IMR-90 (cell line): ENCODE data around the gene GABRR1. TPM values are rescaled to one million over a fixed set of nuclear protein-coding genes. Genes with fewer than 3 reads are reported as not detected.

Experiments used
- ATAC-seq: fragments of 200-7000 bp; cut with Tn5 transposase; 2 replicates; pipeline ENCODE4 v1.9.1; 2020; ENCODE audit warnings: low read depth, mild to moderate bottlenecking, moderate library complexity
- BruUV-seq: library from RNA; stranded (reverse); fragments of 400-500 nt; replicated peaks from 2 replicates; lab custom pipeline; 2021; lab: Mats Ljungman, UMichigan
- CTCF ChIA-PET: fragments of 300-600 bp; formaldehyde crosslinking; extraction: SDS; loops from one replicate; lab custom pipeline; 2021; ENCODE audit warnings: antibody characterized with exemption; lab: Yijun Ruan, JAX
- POLR2A ChIA-PET: fragments of 300-600 bp; sonication (Branson Sonifier 250); formaldehyde crosslinking; loops from one replicate; lab custom pipeline; 2022; ENCODE audit warnings: antibody characterized with exemption; ENCODE audit not compliant: unreplicated experiment; lab: Charles Lee
- DNase-seq: peaks from one replicate; pipeline ENCODE4 v3.0.0; 2013
- H2AFZ ChIP-seq: replicated peaks from 2 replicates; pipeline ENCODE3; 2013; ENCODE audit warnings: low read length, mild to moderate bottlenecking; ENCODE audit not compliant: poor library complexity
- H2AK5ac ChIP-seq: 2 replicates; pipeline ENCODE4 v1.6.1; 2013; ENCODE audit warnings: low read depth, low read length, inconsistent platforms
- H2AK9ac ChIP-seq: replicated peaks from 2 replicates; pipeline ENCODE3; 2013; ENCODE audit warnings: mild to moderate bottlenecking, low read depth, low read length, moderate library complexity; ENCODE audit not compliant: poor library complexity
- H2BK120ac ChIP-seq: 2 replicates; pipeline ENCODE4 v1.6.1; 2013; ENCODE audit warnings: low read depth, low read length, inconsistent platforms
- H2BK15ac ChIP-seq: 3 replicates; pipeline ENCODE4 v1.6.1; 2013; ENCODE audit warnings: low read depth, low read length, inconsistent platforms
- H2BK20ac ChIP-seq: 2 replicates; pipeline ENCODE4 v1.6.1; 2013; ENCODE audit warnings: low read depth, mild to moderate bottlenecking, inconsistent platforms, low read length, moderate library complexity
- H2BK5ac ChIP-seq: 2 replicates; pipeline ENCODE4 v1.6.1; 2013; ENCODE audit warnings: mild to moderate bottlenecking, low read depth, low read length, inconsistent platforms; ENCODE audit not compliant: poor library complexity, severe bottlenecking
- H3K14ac ChIP-seq: replicated peaks from 2 replicates; pipeline ENCODE4 v1.6.1; 2013; ENCODE audit warnings: low read depth, low read length, inconsistent platforms
- H3K18ac ChIP-seq: 2 replicates; pipeline ENCODE4 v1.6.1; 2013; ENCODE audit warnings: low read depth, low read length, control low read depth
- H3K23ac ChIP-seq: 2 replicates; pipeline ENCODE4 v1.6.1; 2013; ENCODE audit warnings: low read depth, low read length, inconsistent platforms
- H3K27ac ChIP-seq: 2 replicates; pipeline ENCODE4 v1.5.1; 2013; ENCODE audit warnings: mild to moderate bottlenecking, control low read depth, low read length; ENCODE audit not compliant: insufficient read depth
- H3K27me3 ChIP-seq: 2 replicates; pipeline ENCODE4 v1.6.1; 2013; ENCODE audit warnings: low read length; ENCODE audit not compliant: control insufficient read depth, insufficient read depth
- H3K36me3 ChIP-seq: 2 replicates; pipeline ENCODE4 v1.6.1; 2013; ENCODE audit warnings: low read length, mixed read lengths; ENCODE audit not compliant: control insufficient read depth, insufficient read depth
- H3K4ac ChIP-seq: 2 replicates; pipeline ENCODE4 v1.6.1; 2013; ENCODE audit warnings: low read depth, low read length, inconsistent platforms
- H3K4me1 ChIP-seq: 2 replicates; pipeline ENCODE4 v1.6.1; 2013; ENCODE audit warnings: low read length, mixed read lengths; ENCODE audit not compliant: control insufficient read depth, insufficient read depth
- H3K4me2 ChIP-seq: 2 replicates; pipeline ENCODE4 v1.6.1; 2013; ENCODE audit warnings: low read depth, mild to moderate bottlenecking, control low read depth, low read length, moderate library complexity
- H3K4me3 ChIP-seq: 2 replicates; pipeline ENCODE4 v1.5.1; 2013; ENCODE audit warnings: low read depth, mild to moderate bottlenecking, control low read depth, low read length, moderate library complexity; ENCODE audit not compliant: insufficient read depth
- H3K56ac ChIP-seq: 2 replicates; pipeline ENCODE4 v1.6.1; 2013; ENCODE audit warnings: low read length, inconsistent platforms; ENCODE audit not compliant: insufficient read depth; ENCODE audit errors: extremely low read depth
- H3K79me1 ChIP-seq, 2 experiments: 2 replicates each; pipeline ENCODE4 v1.6.1; 2013; ENCODE audit warnings: low read length in 2 of 2, inconsistent platforms in 1 of 2, low read depth in 1 of 2
- H3K9ac ChIP-seq: 2 replicates; pipeline ENCODE4 v1.6.1; 2013; ENCODE audit warnings: low read depth, low read length, control low read depth
- H3K9me1 ChIP-seq: 2 replicates; pipeline ENCODE4 v1.6.1; 2013; ENCODE audit warnings: low read length, inconsistent platforms; ENCODE audit not compliant: insufficient read depth
- H3K9me3 ChIP-seq: 2 replicates; pipeline ENCODE4 v1.6.1; 2013; ENCODE audit warnings: low read length; ENCODE audit not compliant: control insufficient read depth, insufficient read depth
- H4K20me1 ChIP-seq: 2 replicates; pipeline ENCODE4 v1.6.1; 2013; ENCODE audit warnings: low read length, inconsistent platforms; ENCODE audit not compliant: insufficient read depth
- H4K5ac ChIP-seq: 2 replicates; pipeline ENCODE4 v1.6.1; 2013; ENCODE audit warnings: mild to moderate bottlenecking, low read depth, low read length, control low read depth
- H4K8ac ChIP-seq, 2 experiments: 2 replicates each; pipeline ENCODE4 v1.6.1; 2013; ENCODE audit warnings: low read depth in 2 of 2, low read length in 2 of 2, control low read depth in 1 of 2, inconsistent platforms in 1 of 2
- H4K91ac ChIP-seq: 2 replicates; pipeline ENCODE4 v1.6.1; 2013; ENCODE audit warnings: low read depth, low read length, inconsistent platforms; ENCODE audit not compliant: insufficient read depth
- BHLHE40 ChIP-seq: fragments of 150-350 bp; IDR thresholded peaks from 2 replicates; pipeline ENCODE4 v1.6.1; 2016; ENCODE audit warnings: mild to moderate bottlenecking, low read depth, low read length
- CEBPB ChIP-seq: IDR thresholded peaks from 2 replicates; pipeline ENCODE4 v1.6.1; 2012; ENCODE audit warnings: low read depth, low read length, improper control_type of control experiment
- CHD1 ChIP-seq: IDR thresholded peaks from 2 replicates; pipeline ENCODE4 v1.6.1; 2012; ENCODE audit warnings: low read depth, low read length, improper control_type of control experiment
- ELK1 ChIP-seq: fragments of 150-350 bp; IDR thresholded peaks from 2 replicates; pipeline ENCODE4 v1.6.1; 2016; ENCODE audit warnings: low read depth, mild to moderate bottlenecking, low read length, moderate library complexity, borderline replicate concordance
- FOS ChIP-seq: fragments of 150-350 bp; IDR thresholded peaks from 2 replicates; pipeline ENCODE4 v1.6.1; 2016; ENCODE audit warnings: low read depth, low read length
- MAFK ChIP-seq: IDR thresholded peaks from 2 replicates; pipeline ENCODE4 v1.6.1; 2012; ENCODE audit warnings: low read depth, low read length, improper control_type of control experiment
- MAZ ChIP-seq: IDR thresholded peaks from 2 replicates; pipeline ENCODE4 v1.6.1; 2012; ENCODE audit warnings: low read depth, mild to moderate bottlenecking, low read length, improper control_type of control experiment, moderate library complexity, borderline replicate concordance
- MXI1 ChIP-seq: IDR thresholded peaks from 2 replicates; pipeline ENCODE4 v1.6.1; 2012; ENCODE audit warnings: low read depth, mild to moderate bottlenecking, low read length, moderate library complexity, borderline replicate concordance
- NFE2L2 ChIP-seq: fragments of 150-350 bp; IDR thresholded peaks from 2 replicates; pipeline ENCODE4 v1.6.1; 2016; ENCODE audit warnings: low read depth, mild to moderate bottlenecking, low read length
- POLR2A ChIP-seq: IDR thresholded peaks from 2 replicates; pipeline ENCODE4 v1.6.1; 2012; ENCODE audit warnings: mild to moderate bottlenecking, low read depth, low read length
- RAD21 ChIP-seq: IDR thresholded peaks from 2 replicates; pipeline ENCODE4 v1.6.1; 2012; ENCODE audit warnings: low read length, improper control_type of control experiment
- RCOR1 ChIP-seq: IDR thresholded peaks from 2 replicates; pipeline ENCODE4 v1.6.1; 2012; ENCODE audit warnings: mild to moderate bottlenecking, low read length, improper control_type of control experiment; ENCODE audit not compliant: insufficient replicate concordance
- RFX5 ChIP-seq: IDR thresholded peaks from 2 replicates; pipeline ENCODE4 v1.8.0; 2012; ENCODE audit warnings: low read depth, mild to moderate bottlenecking, low read length, moderate library complexity
- SMC3 ChIP-seq: fragments of 150-350 bp; IDR thresholded peaks from 2 replicates; pipeline ENCODE4 v1.6.1; 2016; ENCODE audit warnings: low read depth, mild to moderate bottlenecking, antibody characterized with exemption, low read length, moderate library complexity
- WGBS, 2 experiments: methylation state at CpG; one replicate each; pipeline versions ENCODE4 v1.1.5 to v1.1.7; 2013; ENCODE audit warnings: missing lambda C conversion rate in 2 of 2; ENCODE audit not compliant: insufficient read length in 1 of 2; ENCODE audit errors: extremely low coverage in 2 of 2; 5-methylcytosine and 5-hydroxymethylcytosine counted together
- dilution Hi-C: fragments of 300-500 bp; cut with HindIII; formaldehyde crosslinking; loops from one replicate; pipeline ENCODE4 v1.14.3; 2018; ENCODE audit warnings: low sequenced_read_pairs; ENCODE audit not compliant: unreplicated experiment
- in situ Hi-C: fragments of 300-500 bp; cut with MboI; formaldehyde crosslinking; loops from 3 replicates; pipeline ENCODE4 v1.14.3; 2019; ENCODE audit warnings: low sequenced_read_pairs, inconsistent platforms, mixed read lengths
- intact Hi-C: fragments of 100-400 bp; cut with micrococcal nuclease; formaldehyde crosslinking; loops from 2 replicates; pipeline ENCODE4 v1.10.0; 2022
- polyA plus RNA-seq, 3 experiments: library from polyadenylated mRNA; depleted of rRNA; stranded (reverse); fragments of >200 nt; gene quantifications; 2 replicates each; pipeline ENCODE4 v1.2.3, GENCODE V29; 2012; ENCODE audit warnings: low replicate concordance in 1 of 3
- total RNA-seq: library from RNA; depleted of rRNA; stranded (reverse); fragments of >200 nt; gene quantifications from 2 replicates; pipeline ENCODE4 v1.2.3, GENCODE V29; 2012
- TF ChIP-seq, protein P1 (sequence below): fragments of 150-350 bp; IDR thresholded peaks from 2 replicates; pipeline ENCODE4 v1.6.1; 2017; ENCODE audit warnings: mild to moderate bottlenecking, antibody characterized with exemption, low read length, low read depth
- TF ChIP-seq, protein P2 (sequence below): conservative IDR thresholded peaks from 2 replicates; pipeline ENCODE4 v1.5.1; 2012; ENCODE audit warnings: mild to moderate bottlenecking, low read depth, low read length, improper control_type of control experiment

The GABRR1 gene
- total and polyA plus RNA-seq, 2 of the 4 experiments (the other 2 are of a cell fraction) = not detected

- no peak for ATAC-seq
- no peaks in the 10 kb centered on the region for H3K36me3 ChIP-seq
- H3K27me3 ChIP-seq = peaks cover 5% of the 10 kb centered on the region; the same call in 1 of the 2 replicates
- DNase-seq = no peak
- H3K14ac ChIP-seq = no peak overlapping the region
- 82% methylated on average over 6 of the region's 13 CpGs; no CpG with 5 or more reads in 1 of the 2 experiments for WGBS, 2 experiments
- in situ Hi-C loops (no loop called here), intact Hi-C loops (no loop called here), dilution Hi-C loops (no loop called here)
- H4K20me1 ChIP-seq = no peaks in the 10 kb centered on the region
- no peak overlapping the region for H2AK9ac ChIP-seq
- no peak overlapping the region for H3K27ac ChIP-seq
- no peak overlapping the region for H3K4ac ChIP-seq
- no peak overlapping the region for H3K4me2 ChIP-seq
- no peak overlapping the region for H4K91ac ChIP-seq
- H4K8ac ChIP-seq = no peak overlapping the region
- no peak overlapping the region for H2AFZ ChIP-seq
- no peaks in the 10 kb centered on the region for H3K9me3 ChIP-seq
- BruUV-seq = no TSS peak
- no peak overlapping the region for H3K9ac ChIP-seq
- no peak overlapping the region for H4K5ac ChIP-seq
- H3K4me1 ChIP-seq = no peaks in the 10 kb centered on the region
- no peak overlapping the region for H2AK5ac ChIP-seq
- H3K23ac ChIP-seq = no peak overlapping the region
- TF ChIP-seq POLR2A (no peak), CHD1 (no peak), RFX5 (no peak), RCOR1 (no peak), ELK1 (no peak), MXI1 (no peak), NFE2L2 (no peak), FOS (no peak), BHLHE40 (no peak), MAZ (no peak), SMC3 (no peak), RAD21 (no peak), CEBPB (no peak), MAFK (no peak)
- TF ChIP-seq, protein P1, sequence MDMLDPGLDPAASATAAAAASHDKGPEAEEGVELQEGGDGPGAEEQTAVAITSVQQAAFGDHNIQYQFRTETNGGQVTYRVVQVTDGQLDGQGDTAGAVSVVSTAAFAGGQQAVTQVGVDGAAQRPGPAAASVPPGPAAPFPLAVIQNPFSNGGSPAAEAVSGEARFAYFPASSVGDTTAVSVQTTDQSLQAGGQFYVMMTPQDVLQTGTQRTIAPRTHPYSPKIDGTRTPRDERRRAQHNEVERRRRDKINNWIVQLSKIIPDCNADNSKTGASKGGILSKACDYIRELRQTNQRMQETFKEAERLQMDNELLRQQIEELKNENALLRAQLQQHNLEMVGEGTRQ = no peak
- TF ChIP-seq, protein P2, sequence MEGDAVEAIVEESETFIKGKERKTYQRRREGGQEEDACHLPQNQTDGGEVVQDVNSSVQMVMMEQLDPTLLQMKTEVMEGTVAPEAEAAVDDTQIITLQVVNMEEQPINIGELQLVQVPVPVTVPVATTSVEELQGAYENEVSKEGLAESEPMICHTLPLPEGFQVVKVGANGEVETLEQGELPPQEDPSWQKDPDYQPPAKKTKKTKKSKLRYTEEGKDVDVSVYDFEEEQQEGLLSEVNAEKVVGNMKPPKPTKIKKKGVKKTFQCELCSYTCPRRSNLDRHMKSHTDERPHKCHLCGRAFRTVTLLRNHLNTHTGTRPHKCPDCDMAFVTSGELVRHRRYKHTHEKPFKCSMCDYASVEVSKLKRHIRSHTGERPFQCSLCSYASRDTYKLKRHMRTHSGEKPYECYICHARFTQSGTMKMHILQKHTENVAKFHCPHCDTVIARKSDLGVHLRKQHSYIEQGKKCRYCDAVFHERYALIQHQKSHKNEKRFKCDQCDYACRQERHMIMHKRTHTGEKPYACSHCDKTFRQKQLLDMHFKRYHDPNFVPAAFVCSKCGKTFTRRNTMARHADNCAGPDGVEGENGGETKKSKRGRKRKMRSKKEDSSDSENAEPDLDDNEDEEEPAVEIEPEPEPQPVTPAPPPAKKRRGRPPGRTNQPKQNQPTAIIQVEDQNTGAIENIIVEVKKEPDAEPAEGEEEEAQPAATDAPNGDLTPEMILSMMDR = no peak
- H2BK20ac ChIP-seq = no peak overlapping the region
- CTCF ChIA-PET = no interaction called here
- H3K18ac ChIP-seq = no peak overlapping the region
- no peaks in the 10 kb centered on the region for H3K9me1 ChIP-seq
- H2BK15ac ChIP-seq = no peak overlapping the region
- no peak overlapping the region for H2BK120ac ChIP-seq
- H3K4me3 ChIP-seq = no peak overlapping the region
- no peak overlapping the region for H2BK5ac ChIP-seq
- H3K79me1 ChIP-seq = no peaks in the 10 kb centered on the region
- no peak overlapping the region for H3K56ac ChIP-seq
- POLR2A ChIA-PET = no interaction called here
These were observed 37.0 kb downstream of the GABRR1 start for GRCh38 chr6:89180112-89180511.
